ENCODE data around the gene ERG28.

The ERG28 gene

GRCh38 chr14:75657331-75657730 lies 3.3 kb downstream of the ERG28 start:
- no peak for DNase-seq

GRCh38 chr14:75655235-75655634 lies 5.4 kb downstream of the ERG28 start:
- no peak for DNase-seq

GRCh38 chr14:75654127-75654732 lies 6.4 kb downstream of the ERG28 start:
- peak; percentile 82 for DNase-seq

GRCh38 chr14:75653563-75653962 lies 7.1 kb downstream of the ERG28 start:
- no peak for DNase-seq

GRCh38 chr14:75650253-75651058 lies 10.2 kb downstream of the ERG28 start:
- DNase-seq = no peak

GRCh38 chr14:75649773-75650172 lies 10.9 kb downstream of the ERG28 start:
- DNase-seq = no peak

GRCh38 chr14:75649337-75649736 lies 11.3 kb downstream of the ERG28 start:
- DNase-seq = no peak

GRCh38 chr14:75648066-75648838 lies 12.4 kb downstream of the ERG28 start:
- DNase-seq = no peak

GRCh38 chr14:75647640-75648039 lies 13.0 kb downstream of the ERG28 start:
- no peak for DNase-seq

GRCh38 chr14:75646762-75647161 lies 13.9 kb downstream of the ERG28 start:
- no peak for DNase-seq

GRCh38 chr14:75645056-75645455 lies 15.6 kb downstream of the ERG28 start:
- no peak for DNase-seq

- no peak for DNase-seq
Observed at GRCh38 chr14:75643985-75644384, 16.7 kb downstream of the ERG28 start.

- no peak for DNase-seq
Observed at GRCh38 chr14:75640876-75641275, 19.8 kb downstream of the ERG28 start.

GRCh38 chr14:75636100-75636692 lies 24.5 kb downstream of the ERG28 start:
- no peak for DNase-seq

GRCh38 chr14:75634848-75635247 lies 25.8 kb downstream of the ERG28 start:
- DNase-seq = no peak

GRCh38 chr14:75631453-75631831 lies 29.2 kb downstream of the ERG28 start:
- no peak for DNase-seq

- no peak for DNase-seq
Observed at GRCh38 chr14:75630695-75631452, 29.8 kb downstream of the ERG28 start.

- DNase-seq = no peak
Observed at GRCh38 chr14:75628816-75629215, 31.9 kb downstream of the ERG28 start.

GRCh38 chr14:75627406-75627805 lies 33.3 kb downstream of the ERG28 start:
- DNase-seq = no peak

- DNase-seq = no peak
Observed at GRCh38 chr14:75626863-75627262, 33.8 kb downstream of the ERG28 start.

- no peak for DNase-seq
Observed at GRCh38 chr14:75626396-75626795, 34.3 kb downstream of the ERG28 start.

- no peak for DNase-seq
Observed at GRCh38 chr14:75625034-75625433, 35.6 kb downstream of the ERG28 start.

GRCh38 chr14:75619548-75619947 lies 41.1 kb downstream of the ERG28 start:
- no peak for DNase-seq

All from activated gamma-delta T cell treated with Interleukin-2 at 50 U/mL for 16 hours (primary cell).